Peyer's patch (tissue), 4 donors: ENCODE data around the gene COL28A1. TPM values are rescaled to one million over a fixed set of nuclear protein-coding genes. Genes with fewer than 3 reads are reported as not detected.

Experiments used
- DNase-seq, 3 donors: peaks; one replicate each; pipeline ENCODE4 v3.0.0-alpha.2; 2017 to 2019
- H3K27ac ChIP-seq, 4 donors: fragments of 200-600 bp; sonication (generic); one replicate each; pipeline ENCODE4 v1.5.1; 2016 to 2019
- H3K27me3 ChIP-seq, 2 donors: fragments of 200-600 bp; sonication (generic); one replicate each; pipeline ENCODE4 v1.5.1; 2019
- H3K36me3 ChIP-seq, 3 donors: fragments of 200-600 bp; sonication (generic); one replicate each; pipeline ENCODE4 v1.5.1; 2016 to 2019
- H3K4me1 ChIP-seq, 4 donors: fragments of 200-600 bp; sonication (generic); one replicate each; pipeline ENCODE4 v1.5.1; 2016 to 2019
- H3K4me3 ChIP-seq, 4 donors: fragments of 200-600 bp; sonication (generic); 1 replicate in 3 of 4; 2 replicates in 1 of 4; pipeline ENCODE4 v1.5.1; 2016 to 2019; ENCODE audit warnings: mild to moderate bottlenecking in 1 of 4
- H3K9me3 ChIP-seq, 4 donors: fragments of 200-600 bp; sonication (generic); one replicate each; pipeline ENCODE4 v1.5.1; 2016 to 2019; ENCODE audit warnings: mild to moderate bottlenecking in 1 of 4
- CTCF ChIP-seq, 6 experiments: fragments of 450-650 bp in 4 of 6; fragments of 200-600 bp in 2 of 6; sonication (generic) in 1 of 6; IDR thresholded peaks; one replicate each; pipeline ENCODE4 v1.5.1; 2017 to 2019; ENCODE audit warnings: antibody characterized with exemption in 6 of 6, mild to moderate bottlenecking in 3 of 6, moderate library complexity in 1 of 6
- POLR2A ChIP-seq, 2 donors: fragments of 450-650 bp; IDR thresholded peaks; one replicate each; pipeline ENCODE4 v1.5.1; 2017; ENCODE audit warnings: antibody characterized with exemption in 2 of 2, mild to moderate bottlenecking in 2 of 2, moderate library complexity in 2 of 2
- total RNA-seq, 4 donors: library from RNA; depleted of rRNA; stranded (reverse); fragments of >200 nt; gene quantifications; one replicate each; pipeline ENCODE4 v1.1.0, GENCODE V29; 2016

The COL28A1 gene
- total RNA-seq, 4 donors from 2014 or later: 1.4 to 5.8 (median 1.9) TPM

GRCh38 chr7:7330997-7331396 is 204.7 kb downstream of the COL28A1 start:
- Histone ChIP-seq H3K36me3 (no peaks in the 10 kb centered on the region), H3K27ac (no peak overlapping the region), H3K4me3 (no peak overlapping the region), H3K27me3 (no peaks in the 10 kb centered on the region), H3K9me3 (no peaks in the 10 kb centered on the region), H3K4me1 (no peaks in the 10 kb centered on the region)
- DNase-seq: no peak
- no peak for TF ChIP-seq POLR2A (IDR thresholded peaks at IDR 0.05)
- TF ChIP-seq CTCF (IDR thresholded peaks at IDR 0.05): no peak

- H3K27ac ChIP-seq: no peak overlapping the region
- H3K4me1 ChIP-seq: no peaks in the 10 kb centered on the region
- DNase-seq: no peak
- H3K4me3 ChIP-seq: no peak overlapping the region
- no peaks in the 10 kb centered on the region for H3K36me3 ChIP-seq
- H3K27me3 ChIP-seq: no peaks in the 10 kb centered on the region
- TF ChIP-seq POLR2A (IDR thresholded peaks at IDR 0.05) (no peak), CTCF (IDR thresholded peaks at IDR 0.05) (no peak)
- no peaks in the 10 kb centered on the region for H3K9me3 ChIP-seq
Observed at GRCh38 chr7:7329326-7329725, 206.3 kb downstream of the COL28A1 start.

DNA sequence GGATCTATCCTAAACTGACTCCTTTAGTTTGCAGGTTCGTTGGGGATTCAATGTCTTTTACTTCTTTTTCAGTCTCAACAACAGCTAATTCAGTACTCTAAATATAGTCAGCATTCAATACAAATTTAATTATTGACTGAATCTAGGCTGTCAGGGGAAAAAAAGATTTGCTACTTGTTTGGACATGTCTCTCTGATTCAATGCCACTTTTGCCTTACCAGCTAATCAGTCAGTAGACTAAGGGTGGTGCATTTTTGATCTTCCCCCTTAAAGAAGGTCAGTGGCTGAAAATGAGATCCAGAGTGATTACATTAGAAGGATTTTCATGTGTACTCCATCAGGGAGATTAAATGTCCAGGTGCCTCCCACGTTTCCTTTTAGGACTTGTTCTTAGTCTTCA is 208.2 kb downstream of the COL28A1 start:
- no peaks in the 10 kb centered on the region for H3K9me3 ChIP-seq
- DNase-seq: no peak

GRCh38 chr7:7324698-7325097 is 211.0 kb downstream of the COL28A1 start:
- DNase-seq: no peak
- H3K36me3 ChIP-seq: no peaks in the 10 kb centered on the region
- no peak overlapping the region for H3K4me3 ChIP-seq
- no peak overlapping the region for H3K27ac ChIP-seq
- H3K27me3 ChIP-seq: no peaks in the 10 kb centered on the region
- H3K4me1 ChIP-seq: peaks cover 0 to 5% (median 0%) of the 10 kb centered on the region in 4 donors
- no peak for TF ChIP-seq CTCF (IDR thresholded peaks at IDR 0.05)
- no peak for TF ChIP-seq POLR2A (IDR thresholded peaks at IDR 0.05)
- H3K9me3 ChIP-seq: no peaks in the 10 kb centered on the region

More for the DNA sequence above, 208.2 kb downstream of the COL28A1 start:
- no peaks in the 10 kb centered on the region for H3K27me3 ChIP-seq
- no peak overlapping the region for H3K4me3 ChIP-seq
- H3K27ac ChIP-seq: no peak overlapping the region
- H3K36me3 ChIP-seq: no peaks in the 10 kb centered on the region
- H3K4me1 ChIP-seq: no peaks in the 10 kb centered on the region
- TF ChIP-seq POLR2A (IDR thresholded peaks at IDR 0.05) (no peak), CTCF (IDR thresholded peaks at IDR 0.05) (no peak)

GRCh38 chr7:7323921-7324320 is 211.8 kb downstream of the COL28A1 start:
- Histone ChIP-seq H3K9me3 (no peaks in the 10 kb centered on the region), H3K27ac (no peak overlapping the region), H3K4me3 (no peak overlapping the region), H3K4me1 (peaks cover 0 to 5% (median 0%) of the 10 kb centered on the region in 4 donors), H3K36me3 (no peaks in the 10 kb centered on the region), H3K27me3 (no peaks in the 10 kb centered on the region)
- TF ChIP-seq CTCF (IDR thresholded peaks at IDR 0.05) (no peak), POLR2A (IDR thresholded peaks at IDR 0.05) (no peak)
- no peak for DNase-seq

DNA sequence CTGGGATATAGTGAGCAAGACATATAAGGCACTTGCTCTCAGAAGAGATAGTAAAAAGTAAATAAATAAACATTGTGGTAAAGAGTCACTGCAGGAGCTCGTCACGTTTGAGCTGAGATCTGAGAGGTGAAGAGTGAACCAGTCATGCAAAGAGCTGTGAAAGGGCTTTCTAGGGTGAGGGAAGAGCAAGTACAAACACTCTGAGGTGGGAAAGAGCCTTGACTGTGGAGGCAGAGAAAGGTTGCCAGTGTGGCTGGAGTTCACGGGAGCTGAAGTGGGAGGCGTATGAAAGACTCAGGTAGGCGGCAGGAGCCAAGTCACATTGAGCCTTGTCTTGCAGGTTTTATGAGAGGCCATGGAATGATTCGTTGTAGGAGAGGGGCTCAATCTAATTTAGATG is 212.3 kb downstream of the COL28A1 start:
- Histone ChIP-seq H3K9me3 (no peaks in the 10 kb centered on the region), H3K27ac (no peak overlapping the region), H3K4me3 (no peak overlapping the region), H3K36me3 (no peaks in the 10 kb centered on the region), H3K27me3 (no peaks in the 10 kb centered on the region), H3K4me1 (peaks cover 0 to 5% (median 0%) of the 10 kb centered on the region in 4 donors)
- TF ChIP-seq POLR2A (IDR thresholded peaks at IDR 0.05) (no peak), CTCF (IDR thresholded peaks at IDR 0.05) (no peak)
- DNase-seq: no peak
